IMR-90 (cell line): ENCODE results near the gene TAX1BP1.

Source experiments
- BHLHE40 ChIP-seq: fragments of 150-350 bp; IDR thresholded peaks from 2 replicates; pipeline ENCODE4 v1.6.1; 2016; ENCODE audit warnings: mild to moderate bottlenecking, low read depth, low read length
- CHD1 ChIP-seq: IDR thresholded peaks from 2 replicates; pipeline ENCODE4 v1.6.1; 2012; ENCODE audit warnings: low read depth, low read length, improper control_type of control experiment
- CTCF ChIP-seq: conservative IDR thresholded peaks from 2 replicates; pipeline ENCODE4 v1.5.1; 2012; ENCODE audit warnings: mild to moderate bottlenecking, low read depth, low read length, improper control_type of control experiment
- ELK1 ChIP-seq: fragments of 150-350 bp; IDR thresholded peaks from 2 replicates; pipeline ENCODE4 v1.6.1; 2016; ENCODE audit warnings: low read depth, mild to moderate bottlenecking, low read length, moderate library complexity, borderline replicate concordance
- MAFK ChIP-seq: IDR thresholded peaks from 2 replicates; pipeline ENCODE4 v1.6.1; 2012; ENCODE audit warnings: low read depth, low read length, improper control_type of control experiment
- MAZ ChIP-seq: IDR thresholded peaks from 2 replicates; pipeline ENCODE4 v1.6.1; 2012; ENCODE audit warnings: low read depth, mild to moderate bottlenecking, low read length, improper control_type of control experiment, moderate library complexity, borderline replicate concordance
- MXI1 ChIP-seq: IDR thresholded peaks from 2 replicates; pipeline ENCODE4 v1.6.1; 2012; ENCODE audit warnings: low read depth, mild to moderate bottlenecking, low read length, moderate library complexity, borderline replicate concordance
- NFE2L2 ChIP-seq: fragments of 150-350 bp; IDR thresholded peaks from 2 replicates; pipeline ENCODE4 v1.6.1; 2016; ENCODE audit warnings: low read depth, mild to moderate bottlenecking, low read length
- POLR2A ChIP-seq: IDR thresholded peaks from 2 replicates; pipeline ENCODE4 v1.6.1; 2012; ENCODE audit warnings: mild to moderate bottlenecking, low read depth, low read length
- RAD21 ChIP-seq: IDR thresholded peaks from 2 replicates; pipeline ENCODE4 v1.6.1; 2012; ENCODE audit warnings: low read length, improper control_type of control experiment
- RCOR1 ChIP-seq: IDR thresholded peaks from 2 replicates; pipeline ENCODE4 v1.6.1; 2012; ENCODE audit warnings: mild to moderate bottlenecking, low read length, improper control_type of control experiment; ENCODE audit not compliant: insufficient replicate concordance
- RFX5 ChIP-seq: IDR thresholded peaks from 2 replicates; pipeline ENCODE4 v1.8.0; 2012; ENCODE audit warnings: low read depth, mild to moderate bottlenecking, low read length, moderate library complexity
- SMC3 ChIP-seq: fragments of 150-350 bp; IDR thresholded peaks from 2 replicates; pipeline ENCODE4 v1.6.1; 2016; ENCODE audit warnings: low read depth, mild to moderate bottlenecking, antibody characterized with exemption, low read length, moderate library complexity
- USF2 ChIP-seq: fragments of 150-350 bp; IDR thresholded peaks from 2 replicates; pipeline ENCODE4 v1.6.1; 2017; ENCODE audit warnings: mild to moderate bottlenecking, antibody characterized with exemption, low read length, low read depth

GRCh38 chr7:27810186-27810585, 70.2 kb downstream of the TAX1BP1 start:
- TF ChIP-seq CTCF (no peak), BHLHE40 (no peak), CHD1 (no peak), RCOR1 (no peak), MAZ (no peak), RAD21 (no peak), USF2 (no peak), POLR2A (no peak), MAFK (no peak), RFX5 (no peak), MXI1 (no peak), NFE2L2 (no peak), SMC3 (no peak), ELK1 (no peak)
